HEK293 (cell line): ENCODE results near the gene METAP1D.

Experiments
- FEZF1 ChIP-seq: fragments of 450-650 bp; formaldehyde crosslinking; IDR thresholded peaks from 2 replicates; pipeline ENCODE4 v1.5.1; 2016; ENCODE audit warnings: missing biosample characterization, missing genetic modification characterization
- HOXA7 ChIP-seq: sonication (generic); formaldehyde crosslinking; IDR thresholded peaks from 2 replicates; pipeline ENCODE4 v1.8.1; 2022; ENCODE audit warnings: missing genetic modification reagents, borderline replicate concordance
- HOXC10 ChIP-seq: sonication (generic); formaldehyde crosslinking; IDR thresholded peaks from 2 replicates; pipeline ENCODE4 v1.8.1; 2023; ENCODE audit warnings: mild to moderate bottlenecking, missing genetic modification reagents
- MYNN ChIP-seq: fragments of 450-650 bp; formaldehyde crosslinking; IDR thresholded peaks from 2 replicates; pipeline ENCODE4 v1.5.1; 2016; ENCODE audit warnings: missing biosample characterization, missing genetic modification characterization, borderline replicate concordance
- PRDM10 ChIP-seq: fragments of 450-650 bp; formaldehyde crosslinking; IDR thresholded peaks from 2 replicates; pipeline ENCODE4 v1.5.1; 2016; ENCODE audit warnings: missing biosample characterization, missing genetic modification characterization
- PRDM2 ChIP-seq: fragments of 450-650 bp; formaldehyde crosslinking; IDR thresholded peaks from 2 replicates; pipeline ENCODE4 v1.5.1; 2016; ENCODE audit warnings: missing biosample characterization, missing genetic modification characterization, borderline replicate concordance
- SP2 ChIP-seq: fragments of 450-650 bp; formaldehyde crosslinking; IDR thresholded peaks from 2 replicates; pipeline ENCODE4 v1.5.1; 2016; ENCODE audit warnings: missing biosample characterization, missing genetic modification characterization
- SP7 ChIP-seq: fragments of 450-650 bp; formaldehyde crosslinking; IDR thresholded peaks from 2 replicates; pipeline ENCODE4 v1.5.1; 2016; ENCODE audit warnings: missing biosample characterization, missing genetic modification characterization
- ZBTB10 ChIP-seq: fragments of 450-650 bp; formaldehyde crosslinking; IDR thresholded peaks from 2 replicates; pipeline ENCODE4 v1.5.1; 2016; ENCODE audit warnings: missing biosample characterization, missing genetic modification characterization
- ZEB2 ChIP-seq: fragments of 450-650 bp; formaldehyde crosslinking; IDR thresholded peaks from 2 replicates; pipeline ENCODE4 v1.5.1; 2016; ENCODE audit warnings: missing biosample characterization, missing genetic modification characterization
- ZNF140 ChIP-seq: fragments of 450-650 bp; formaldehyde crosslinking; IDR thresholded peaks from 2 replicates; pipeline ENCODE4 v1.5.1; 2016; ENCODE audit warnings: missing biosample characterization, missing genetic modification characterization
- ZNF18 ChIP-seq: fragments of 450-650 bp; formaldehyde crosslinking; IDR thresholded peaks from 2 replicates; pipeline ENCODE4 v1.5.1; 2016; ENCODE audit warnings: missing biosample characterization, missing genetic modification characterization
- ZNF23 ChIP-seq: fragments of 450-650 bp; formaldehyde crosslinking; IDR thresholded peaks from 2 replicates; pipeline ENCODE4 v1.5.1; 2016; ENCODE audit warnings: missing biosample characterization, missing genetic modification characterization, borderline replicate concordance
- ZNF24 ChIP-seq: fragments of 450-650 bp; formaldehyde crosslinking; IDR thresholded peaks from 2 replicates; pipeline ENCODE4 v1.5.1; 2016; ENCODE audit warnings: missing biosample characterization, missing genetic modification characterization
- ZNF302 ChIP-seq: fragments of 450-650 bp; formaldehyde crosslinking; IDR thresholded peaks from 2 replicates; pipeline ENCODE4 v1.5.1; 2016; ENCODE audit warnings: missing biosample characterization, missing genetic modification characterization, low read depth
- ZNF324 ChIP-seq: fragments of 450-650 bp; formaldehyde crosslinking; IDR thresholded peaks from 2 replicates; pipeline ENCODE4 v1.5.1; 2016; ENCODE audit warnings: missing biosample characterization, missing genetic modification characterization
- ZNF391 ChIP-seq: fragments of 450-650 bp; formaldehyde crosslinking; IDR thresholded peaks from 2 replicates; pipeline ENCODE4 v1.5.1; 2016; ENCODE audit warnings: low read depth, missing biosample characterization, missing genetic modification characterization, borderline replicate concordance
- ZNF449 ChIP-seq: fragments of 450-650 bp; formaldehyde crosslinking; IDR thresholded peaks from 2 replicates; pipeline ENCODE4 v1.5.1; 2017; ENCODE audit warnings: missing biosample characterization, mild to moderate bottlenecking, missing genetic modification characterization, moderate library complexity
- ZNF580 ChIP-seq: fragments of 450-650 bp; formaldehyde crosslinking; IDR thresholded peaks from 2 replicates; pipeline ENCODE4 v1.5.1; 2016; ENCODE audit warnings: missing biosample characterization, missing genetic modification characterization
- ZNF664 ChIP-seq: fragments of 450-650 bp; formaldehyde crosslinking; IDR thresholded peaks from 2 replicates; pipeline ENCODE4 v1.5.1; 2016; ENCODE audit warnings: missing biosample characterization, missing genetic modification characterization
- ZNF777 ChIP-seq: fragments of 450-650 bp; formaldehyde crosslinking; IDR thresholded peaks from 2 replicates; pipeline ENCODE4 v1.5.1; 2017; ENCODE audit warnings: missing biosample characterization, missing genetic modification characterization, borderline replicate concordance
- ZNF843 ChIP-seq: fragments of 450-650 bp; formaldehyde crosslinking; IDR thresholded peaks from 2 replicates; pipeline ENCODE4 v1.5.1; 2016; ENCODE audit warnings: missing biosample characterization, missing genetic modification characterization
- ZXDB ChIP-seq: fragments of 450-650 bp; formaldehyde crosslinking; IDR thresholded peaks from 2 replicates; pipeline ENCODE4 v1.5.1; 2016; ENCODE audit warnings: missing biosample characterization, missing genetic modification characterization

Gene METAP1D

GRCh38 chr2:172096626-172097547 lies 97.1 kb downstream of the METAP1D start (continued):
- peak; percentile 97 for TF ChIP-seq PRDM10 (tag by site-specific recombination)
- TF ChIP-seq ZNF580 (tag by site-specific recombination), result no peak
- TF ChIP-seq SP7 (tag by site-specific recombination), result peak; percentile 92
- TF ChIP-seq ZNF302 (tag by site-specific recombination), result no peak
- TF ChIP-seq MYNN (tag by site-specific recombination), result no peak
- TF ChIP-seq ZNF843 (tag by site-specific recombination), result peak; percentile 87; the same call in 1 of the 2 replicates
- TF ChIP-seq ZEB2 (tag by site-specific recombination), result peak; percentile 97
- TF ChIP-seq ZNF23 (tag by site-specific recombination), result no peak
- peak; percentile 87 for TF ChIP-seq ZXDB (tag by site-specific recombination)
- no peak for TF ChIP-seq ZNF449
- TF ChIP-seq ZNF391 (tag by site-specific recombination), result no peak
- TF ChIP-seq ZBTB10 (tag by site-specific recombination), result peak; percentile 81; the same call in 1 of the 2 replicates
- peak; percentile 81 for TF ChIP-seq SP2 (tag by site-specific recombination)
- TF ChIP-seq HOXC10 (CRISPR knock-in tag), result no peak
- peak; percentile 93 for TF ChIP-seq FEZF1 (tag by site-specific recombination)
- TF ChIP-seq ZNF664 (tag by site-specific recombination), result no peak
- TF ChIP-seq ZNF324 (tag by site-specific recombination), result 0 out of 2 replicates have a peak, but pooled peaks have one; percentile 14
- TF ChIP-seq ZNF777 (tag by site-specific recombination), result no peak
- TF ChIP-seq ZNF140, result no peak
- TF ChIP-seq HOXA7 (CRISPR knock-in tag), result no peak
- TF ChIP-seq PRDM2 (tag by site-specific recombination), result no peak
- peak; percentile 84; the same call in 1 of the 2 replicates for TF ChIP-seq ZNF24 (tag by site-specific recombination)
- no peak for TF ChIP-seq ZNF18
